ENCODE data around the gene STK32B. TPM values are rescaled to one million over a fixed set of nuclear protein-coding genes. Genes with fewer than 3 reads are reported as not detected.

The STK32B gene
- total and polyA plus RNA-seq, 2 donors (not counting 3 experiments of a cell fraction or from before 2014, with no cell fraction given), result 5.6 to 7.8 TPM

DNA sequence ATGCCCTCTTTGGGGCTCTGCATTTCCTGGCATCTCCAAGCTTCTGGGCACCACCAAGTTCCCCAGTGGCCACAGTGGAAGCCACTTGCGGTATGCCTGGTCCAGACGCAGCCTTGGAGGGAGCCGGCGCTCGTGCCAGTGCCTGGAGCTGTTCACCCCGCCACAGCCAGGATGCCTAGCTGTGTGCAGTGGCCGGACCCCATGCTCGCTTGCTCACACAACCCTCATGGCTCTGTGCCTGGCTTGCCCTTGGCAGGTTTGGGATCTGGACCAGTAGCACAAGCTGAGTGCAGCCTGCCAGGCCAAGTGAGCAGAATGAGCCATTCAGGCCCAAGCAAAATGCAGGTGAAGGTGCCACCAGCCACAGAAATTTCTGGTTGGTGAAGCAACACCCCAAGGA, 373.6 kb downstream of the STK32B start:
- Histone ChIP-seq H3K9ac (replicated peaks; ENCODE audit: extremely low read depth, insufficient read depth, low read length) (no peak overlapping the region), H3K9me3 (replicated peaks; ENCODE audit: control insufficient read depth, insufficient read depth, low read length) (no peaks in the 10 kb centered on the region), H3K4me2 (ENCODE audit: insufficient read depth, low read length) (no peak overlapping the region), H3K9me1 (replicated peaks; ENCODE audit: control insufficient read depth, extremely low read depth, insufficient read depth, low read length) (no peaks in the 10 kb centered on the region), H2AFZ (ENCODE audit: low read depth, low read length) (no peak overlapping the region), H3K36me3 (ENCODE audit: control insufficient read depth in 2 of 2, extremely low read depth in 1 of 2, insufficient read depth in 2 of 2, low read length in 2 of 2) (no peaks in the 10 kb centered on the region), H4K20me1 (replicated peaks; ENCODE audit: control insufficient read depth, extremely low read depth, insufficient read depth, low read length) (no peaks in the 10 kb centered on the region), H3K79me2 (ENCODE audit: control insufficient read depth, insufficient read depth, low read length) (no peaks in the 10 kb centered on the region), H3K4me3 (replicated peaks in 1 of 3; ENCODE audit: insufficient read depth in 1 of 3, low read depth in 1 of 3, low read length in 3 of 3) (no peak overlapping the region), H3K27me3 (ENCODE audit: control insufficient read depth in 2 of 2, insufficient read depth in 2 of 2, low read length in 2 of 2) (no peaks in the 10 kb centered on the region), H3K4me1 (ENCODE audit: control insufficient read depth, extremely low read depth, insufficient read depth, low read length) (no peaks in the 10 kb centered on the region), H3K27ac (ENCODE audit: insufficient read depth, low read depth, low read length) (no peak overlapping the region)
- DNase-seq (ENCODE audit: low read depth, low spot score), result no peak
- dilution Hi-C loops (cut with MboI; ENCODE audit: extremely low pct_ligation_motif_present, low sequenced_read_pairs) (no loop called here), intact Hi-C loops (cut with micrococcal nuclease) (no loop called here)
- POLR2A ChIA-PET, result no interaction called here
- no TSS peak for BruUV-seq (replicated peaks)
- no peak for FAIRE-seq
- TF ChIP-seq MYC (IDR thresholded peaks at IDR 0.05; ENCODE audit: low read depth, low read length) (no peak), POLR2AphosphoS5 (IDR thresholded peaks at IDR 0.05; ENCODE audit: insufficient read depth, low read depth, low read length) (no peak), FOS (IDR thresholded peaks at IDR 0.05; ENCODE audit: borderline replicate concordance, insufficient read depth, low read length) (no peak), POLR2A (IDR thresholded peaks at IDR 0.05; ENCODE audit: low read depth, low read length) (no peak), JUN (IDR thresholded peaks at IDR 0.05; ENCODE audit: borderline replicate concordance, insufficient read depth, insufficient read length, low read depth) (no peak), GATA2 (IDR thresholded peaks at IDR 0.05; ENCODE audit: insufficient read depth, insufficient read length, low read depth, low read length) (no peak), EZH2 (IDR thresholded peaks at IDR 0.05; ENCODE audit: borderline replicate concordance, low read depth, low read length, severe bottlenecking) (no peak)
- TF ChIP-seq, protein P1, sequence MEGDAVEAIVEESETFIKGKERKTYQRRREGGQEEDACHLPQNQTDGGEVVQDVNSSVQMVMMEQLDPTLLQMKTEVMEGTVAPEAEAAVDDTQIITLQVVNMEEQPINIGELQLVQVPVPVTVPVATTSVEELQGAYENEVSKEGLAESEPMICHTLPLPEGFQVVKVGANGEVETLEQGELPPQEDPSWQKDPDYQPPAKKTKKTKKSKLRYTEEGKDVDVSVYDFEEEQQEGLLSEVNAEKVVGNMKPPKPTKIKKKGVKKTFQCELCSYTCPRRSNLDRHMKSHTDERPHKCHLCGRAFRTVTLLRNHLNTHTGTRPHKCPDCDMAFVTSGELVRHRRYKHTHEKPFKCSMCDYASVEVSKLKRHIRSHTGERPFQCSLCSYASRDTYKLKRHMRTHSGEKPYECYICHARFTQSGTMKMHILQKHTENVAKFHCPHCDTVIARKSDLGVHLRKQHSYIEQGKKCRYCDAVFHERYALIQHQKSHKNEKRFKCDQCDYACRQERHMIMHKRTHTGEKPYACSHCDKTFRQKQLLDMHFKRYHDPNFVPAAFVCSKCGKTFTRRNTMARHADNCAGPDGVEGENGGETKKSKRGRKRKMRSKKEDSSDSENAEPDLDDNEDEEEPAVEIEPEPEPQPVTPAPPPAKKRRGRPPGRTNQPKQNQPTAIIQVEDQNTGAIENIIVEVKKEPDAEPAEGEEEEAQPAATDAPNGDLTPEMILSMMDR (IDR thresholded peaks at IDR 0.05; ENCODE audit: extremely low read depth in 1 of 2, insufficient read depth in 1 of 2, low read depth in 1 of 2, low read length in 2 of 2), result no peak
- TF ChIP-seq, protein P2, sequence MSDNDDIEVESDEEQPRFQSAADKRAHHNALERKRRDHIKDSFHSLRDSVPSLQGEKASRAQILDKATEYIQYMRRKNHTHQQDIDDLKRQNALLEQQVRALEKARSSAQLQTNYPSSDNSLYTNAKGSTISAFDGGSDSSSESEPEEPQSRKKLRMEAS (IDR thresholded peaks at IDR 0.05; ENCODE audit: insufficient read depth, insufficient read length), result no peak
- CTCF ChIA-PET, result no interaction called here

Data from endothelial cell of umbilical vein (primary cell).